GM21447 (cell line): ENCODE data around the gene MARCHF6.
A peak's percentile ranks its signal among the peaks of the same experiment; 100 is the strongest.
"Not testable (repeated sequence)": the region's sequence is repeated elsewhere in the genome, so short reads cannot be mapped to it uniquely, and the experiment has no call there.

Source experiments
- ATAC-seq: cut with Tn5 transposase; IDR thresholded peaks from one replicate; pipeline ENCODE4 v1.9.1; 2021; ENCODE audit not compliant: unreplicated experiment

Gene MARCHF6

GRCh38 chr5:10353241-10354047 lies at the start of gene MARCHF6:
Gene MARCHF6, plus strand, starts transcription at chr5:10353695. Its CDS starts 204 bp downstream, at chr5:10353899.
- ATAC-seq: peak; percentile 78

GRCh38 chr5:10303699-10304170 lies 49.8 kb upstream of the MARCHF6 start:
- ATAC-seq: no peak

GRCh38 chr5:10304932-10305331 lies 48.6 kb upstream of the MARCHF6 start:
- no peak for ATAC-seq

- no peak for ATAC-seq
These were observed 47.4 kb upstream of the MARCHF6 start for GRCh38 chr5:10306114-10306513.

GRCh38 chr5:10306806-10307205 lies 46.7 kb upstream of the MARCHF6 start:
- no peak for ATAC-seq

- ATAC-seq: no peak
These were observed 46.0 kb upstream of the MARCHF6 start, which contains the start of gene CMBL for GRCh38 chr5:10307206-10308148. Gene CMBL, minus strand, starts transcription at chr5:10307902. Its CDS starts 17,140 bp downstream, at chr5:10290762.

GRCh38 chr5:10308844-10309243 lies 44.7 kb upstream of the MARCHF6 start:
- ATAC-seq: no peak

- ATAC-seq: no peak
These were observed 43.3 kb upstream of the MARCHF6 start for GRCh38 chr5:10310066-10310779.

- not testable (repeated sequence) for ATAC-seq
These were observed 42.5 kb upstream of the MARCHF6 start for GRCh38 chr5:10310835-10311570.

GRCh38 chr5:10311595-10312425 lies 41.7 kb upstream of the MARCHF6 start:
- no peak for ATAC-seq

GRCh38 chr5:10315201-10315600 lies 38.3 kb upstream of the MARCHF6 start:
- ATAC-seq: no peak

GRCh38 chr5:10315824-10316509 lies 37.5 kb upstream of the MARCHF6 start:
- ATAC-seq: no peak

- ATAC-seq: peak; percentile 84
These were observed 35.4 kb upstream of the MARCHF6 start for GRCh38 chr5:10317825-10318682.

- no peak for ATAC-seq
These were observed 34.2 kb upstream of the MARCHF6 start for GRCh38 chr5:10319202-10319851.

GRCh38 chr5:10320793-10321192 lies 32.7 kb upstream of the MARCHF6 start:
- ATAC-seq: no peak

- ATAC-seq: no peak
These were observed 31.6 kb upstream of the MARCHF6 start for GRCh38 chr5:10321882-10322281.
